ENCODE results near the gene TMEM94.
"Not testable (repeated sequence)": the region's sequence is repeated elsewhere in the genome, so short reads cannot be mapped to it uniquely, and the experiment has no call there.

The TMEM94 gene

GRCh38 chr17:75456417-75457046 is at the start of gene TMEM94:
TSS of gene TMEM94 (plus strand) at chr17:75456635. CDS start at chr17:75471906, 15,271 bp downstream.
- peak; percentile 98 for DNase-seq (ENCODE audit: low spot score)

- DNase-seq (ENCODE audit: low spot score): no peak
These were observed 48.6 kb upstream of the TMEM94 start for GRCh38 chr17:75407655-75408352.

DNA sequence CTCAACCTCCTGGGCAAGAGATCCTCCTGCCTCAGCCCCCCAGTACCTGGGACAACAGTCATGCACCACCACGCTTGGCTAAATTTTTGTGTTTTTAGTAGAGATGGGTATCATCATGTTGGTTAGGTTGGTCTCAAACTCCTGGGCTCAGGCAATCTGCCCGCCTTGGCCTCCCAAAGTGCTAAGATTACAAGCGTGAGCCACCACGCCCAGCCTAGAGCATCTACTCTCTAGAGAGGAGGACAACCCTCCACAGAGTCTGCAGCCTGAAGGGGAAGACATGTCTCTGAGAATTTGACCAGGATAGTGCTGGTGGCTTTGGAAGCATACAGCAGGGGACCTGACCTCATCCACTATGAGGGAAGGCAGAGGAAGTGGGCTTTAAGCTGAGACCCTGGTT is 46.3 kb upstream of the TMEM94 start:
- DNase-seq (ENCODE audit: low spot score): no peak

DNA sequence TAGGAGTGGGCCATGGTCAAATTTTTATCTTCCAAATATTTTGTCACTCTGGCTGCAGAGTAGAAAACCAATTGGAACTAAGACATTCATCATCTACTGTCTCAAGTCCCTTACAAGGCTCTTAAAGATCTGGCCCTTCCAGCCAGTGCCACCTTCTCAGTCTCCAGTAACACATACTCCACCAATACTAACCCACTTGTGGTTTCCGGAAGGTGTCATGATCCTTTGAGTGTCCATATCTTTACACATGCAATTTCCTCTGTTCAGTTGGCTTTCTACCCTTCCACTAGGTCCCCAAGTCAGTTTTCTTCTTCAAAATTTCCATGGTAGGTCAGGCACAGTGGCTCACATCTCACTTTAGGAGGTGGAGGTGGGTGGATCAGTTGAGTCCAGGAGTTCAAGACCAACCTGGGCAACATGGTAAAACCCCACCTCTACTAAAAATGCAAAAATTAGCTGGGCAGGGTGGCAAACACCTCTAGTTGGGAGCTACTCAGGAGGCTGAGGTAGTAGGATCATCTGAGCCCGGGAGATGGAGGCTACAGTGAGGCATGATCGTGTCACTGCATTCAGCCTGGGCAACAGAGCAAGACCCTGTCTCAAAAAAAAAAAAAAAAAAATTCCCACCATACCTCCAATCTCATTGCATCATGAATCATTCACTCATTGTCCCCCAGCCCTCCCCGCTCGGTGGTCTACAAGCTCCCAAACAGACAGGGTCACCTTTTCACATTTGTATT is 44.9 kb upstream of the TMEM94 start:
- DNase-seq (ENCODE audit: low spot score): no peak

DNA sequence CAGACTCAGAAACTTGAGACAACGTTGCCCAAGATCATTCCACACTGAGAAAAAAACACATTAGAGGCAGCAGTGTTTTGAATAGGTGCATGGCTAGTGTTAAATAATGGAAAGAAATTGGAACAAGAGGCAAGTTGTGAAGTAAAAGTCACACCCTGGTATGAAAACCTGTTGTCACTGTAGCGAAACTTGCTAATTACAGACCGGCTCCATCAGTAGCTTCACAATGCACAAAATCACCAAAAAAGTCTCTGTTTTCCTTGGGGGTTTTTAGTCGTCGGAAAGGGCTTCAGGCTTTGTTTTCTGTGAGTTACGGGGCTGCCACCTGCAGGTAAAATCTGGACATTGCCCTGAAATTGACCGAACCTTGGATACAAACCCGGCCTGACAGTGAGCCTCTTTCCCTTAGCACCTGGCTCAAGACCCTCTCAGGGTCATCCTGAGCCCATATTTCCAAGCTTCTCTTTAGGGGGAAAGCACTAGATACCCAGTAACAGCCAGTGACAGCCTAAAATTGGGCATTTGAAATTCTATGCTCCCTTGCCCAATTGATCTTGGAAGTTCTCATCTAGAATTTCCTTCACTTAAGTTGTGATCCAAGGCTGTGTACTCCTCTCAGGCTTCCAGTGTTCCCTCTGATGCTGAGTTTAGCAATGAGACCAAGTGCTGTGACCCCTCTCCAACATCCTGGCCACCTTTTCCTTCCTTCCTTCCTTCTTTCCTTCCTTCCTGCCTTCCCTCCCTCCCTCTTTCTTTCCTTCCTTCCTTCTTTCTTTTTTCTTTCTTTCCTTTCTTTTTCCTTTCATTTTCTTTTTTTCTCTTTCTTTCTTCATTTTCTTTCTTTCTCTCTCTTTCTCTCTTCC is 43.7 kb upstream of the TMEM94 start:
- DNase-seq (ENCODE audit: low spot score): peak; percentile 85

- DNase-seq (ENCODE audit: low spot score): no peak
These were observed 41.9 kb upstream of the TMEM94 start for GRCh38 chr17:75414488-75414887.

- no peak for DNase-seq (ENCODE audit: low spot score)
These were observed 40.4 kb upstream of the TMEM94 start for GRCh38 chr17:75416006-75416405.

GRCh38 chr17:75417054-75417580 is 39.3 kb upstream of the TMEM94 start:
- DNase-seq (ENCODE audit: low spot score): no peak

GRCh38 chr17:75418531-75418930 is 37.9 kb upstream of the TMEM94 start:
- no peak for DNase-seq (ENCODE audit: low spot score)

DNA sequence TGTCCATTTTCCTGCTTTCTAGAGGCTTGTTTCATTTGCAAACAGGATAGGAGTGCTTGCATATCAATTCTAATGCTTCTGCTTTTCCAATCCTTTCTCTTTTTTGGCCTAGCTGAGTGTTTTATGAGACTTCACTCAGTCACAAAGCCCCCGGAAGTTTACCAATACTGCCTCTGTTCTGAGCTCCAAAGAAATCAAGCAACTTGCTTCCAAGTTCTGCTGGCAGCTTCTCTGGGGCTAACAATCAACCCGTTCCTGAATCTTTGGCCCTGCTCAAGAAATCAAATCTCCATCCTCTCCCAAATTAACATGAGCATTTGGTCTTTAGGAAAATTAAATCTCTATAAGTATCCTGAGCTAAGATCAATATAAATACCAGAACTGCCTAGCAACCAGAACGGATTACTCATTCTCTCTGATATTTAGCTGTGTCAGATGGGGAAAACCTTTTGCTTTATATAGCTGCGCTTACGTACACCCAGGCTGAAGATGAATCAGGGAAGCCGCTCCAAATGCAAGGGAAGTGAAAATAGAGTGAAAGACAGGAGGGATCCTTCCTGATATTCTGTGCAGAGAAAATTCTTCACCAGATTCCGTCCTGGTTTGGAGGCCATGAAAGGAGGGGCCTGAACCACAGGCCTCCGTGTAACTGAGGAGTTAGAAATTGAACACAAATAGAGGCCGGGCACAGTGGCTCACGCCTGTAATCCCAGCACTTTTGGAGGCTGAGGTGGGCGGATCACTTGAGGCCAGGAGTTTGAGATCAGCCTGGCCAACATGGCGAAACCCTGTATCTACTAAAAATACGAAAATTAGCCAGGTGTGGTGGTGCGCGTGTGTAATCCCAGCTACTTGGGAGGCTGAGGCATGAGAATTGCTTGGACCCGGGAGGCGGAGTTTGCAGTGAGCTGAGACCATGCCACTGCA is 27.6 kb upstream of the TMEM94 start:
- DNase-seq (ENCODE audit: low spot score): no peak

DNA sequence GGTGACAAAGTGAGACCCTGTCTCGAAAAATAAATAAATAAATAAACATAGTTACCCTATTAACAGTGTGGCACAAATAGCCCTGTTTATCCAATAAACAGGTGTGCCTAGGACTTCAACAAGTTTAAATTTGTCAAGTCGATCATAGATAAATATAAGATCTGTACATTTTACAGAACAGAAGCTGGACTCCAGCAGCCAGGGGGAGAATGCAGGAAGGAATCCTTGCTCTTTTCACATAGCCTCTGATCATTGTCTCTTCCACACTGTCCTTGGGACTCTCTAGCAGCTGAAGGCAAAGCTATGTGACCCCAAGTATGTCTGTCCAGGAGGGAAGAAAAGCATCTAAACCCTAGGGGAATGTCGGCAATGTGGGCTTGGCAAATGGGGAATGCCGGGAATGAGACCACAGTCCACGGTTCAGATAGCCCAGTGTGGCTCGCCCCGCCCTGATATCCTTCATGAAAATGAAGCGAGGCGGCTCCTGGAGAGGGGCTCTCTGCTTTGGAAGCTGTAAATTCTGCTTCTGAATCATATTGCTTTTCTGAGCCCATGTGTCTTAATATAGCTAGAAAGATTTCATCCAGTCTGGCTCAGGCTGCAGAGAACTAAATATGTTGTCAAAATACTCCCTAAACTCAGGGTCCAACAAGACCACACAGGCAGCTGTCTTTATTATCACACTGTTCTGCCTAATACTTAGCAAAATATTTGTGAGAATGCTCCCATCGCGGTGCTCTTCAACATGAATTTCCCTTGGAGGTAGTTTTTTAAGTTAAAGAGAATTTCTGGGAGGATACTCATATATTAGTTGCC is 26.1 kb upstream of the TMEM94 start:
- no peak for DNase-seq (ENCODE audit: low spot score)

GRCh38 chr17:75433218-75433783 is 23.1 kb upstream of the TMEM94 start:
- no peak for DNase-seq (ENCODE audit: low spot score)

DNA sequence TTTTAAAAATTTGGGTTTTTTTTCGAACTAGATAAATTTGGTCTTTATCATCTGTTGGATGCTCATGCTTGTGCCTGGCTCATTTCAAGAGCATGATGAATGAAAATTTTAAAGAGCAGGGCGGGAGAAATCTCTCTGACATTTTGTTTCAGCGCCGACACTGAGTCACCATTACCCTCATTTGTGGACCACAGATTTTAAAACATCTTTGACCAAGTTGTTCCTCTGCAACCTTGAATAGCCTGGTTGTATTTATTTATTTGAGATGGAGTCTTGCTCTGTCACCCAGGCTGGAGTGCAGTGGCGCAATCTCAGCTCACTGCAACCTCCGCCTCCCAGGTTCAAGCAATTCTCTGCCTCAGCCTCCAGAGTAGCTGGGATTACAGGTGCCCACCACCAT is 22.0 kb upstream of the TMEM94 start:
- not testable (repeated sequence) for DNase-seq (ENCODE audit: low spot score)

DNA sequence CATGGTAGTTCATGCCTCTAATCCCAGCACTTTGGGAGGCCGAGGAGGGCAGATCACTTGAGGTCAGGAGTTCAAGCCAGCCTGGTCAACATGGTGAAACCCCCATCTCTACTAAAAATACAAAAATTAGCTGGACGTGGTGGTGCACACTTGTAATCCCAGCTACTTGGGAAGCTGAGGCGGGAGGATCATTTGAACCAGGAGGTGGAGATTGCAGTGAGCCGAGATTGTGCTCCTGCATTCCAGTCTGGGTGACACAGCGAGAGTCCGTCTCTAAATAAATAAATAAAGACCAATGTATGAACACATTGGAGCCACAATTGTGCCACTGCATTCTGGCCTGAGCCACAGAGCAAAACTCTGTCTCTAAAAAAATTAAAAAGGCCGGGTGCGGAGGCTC is 19.0 kb upstream of the TMEM94 start:
- DNase-seq (ENCODE audit: low spot score): not testable (repeated sequence)

- no peak for DNase-seq (ENCODE audit: low spot score)
These were observed 17.1 kb upstream of the TMEM94 start for GRCh38 chr17:75439287-75439686.

DNA sequence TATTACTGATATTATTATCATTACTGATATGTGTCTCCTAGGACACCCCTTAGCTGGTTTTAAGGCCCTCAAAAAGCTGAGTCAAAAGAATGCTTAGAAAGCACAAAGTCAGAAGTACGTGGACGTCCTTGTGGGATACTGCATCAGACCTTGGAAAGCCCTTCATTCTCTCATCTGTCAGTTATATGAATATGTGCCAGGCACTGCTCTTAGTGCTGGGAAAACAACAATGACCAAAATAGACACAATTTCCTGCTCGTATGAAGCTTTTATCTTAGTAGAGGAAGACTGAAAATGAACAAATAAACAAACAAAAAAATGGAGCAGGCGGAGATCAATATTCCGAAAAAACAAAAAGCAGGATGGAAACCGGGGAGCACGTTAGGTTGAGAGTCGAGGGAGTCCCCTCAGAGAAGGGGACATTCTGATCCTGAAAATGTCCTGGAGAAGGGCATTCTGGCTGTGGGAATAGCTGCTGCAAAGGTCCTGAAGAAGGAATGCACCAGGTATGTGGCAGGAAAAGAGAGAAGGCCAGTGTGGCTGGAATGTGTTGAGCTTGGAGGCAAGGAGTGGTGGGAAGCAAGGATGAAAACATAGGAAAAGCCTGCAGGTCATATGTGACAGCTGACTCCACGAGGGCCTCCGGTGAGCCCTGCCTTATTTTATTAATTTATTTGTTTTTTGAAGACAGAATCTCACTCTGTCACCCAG is 15.5 kb upstream of the TMEM94 start:
- DNase-seq (ENCODE audit: low spot score): no peak

GRCh38 chr17:75442168-75443103 is 14.0 kb upstream of the TMEM94 start:
- no peak for DNase-seq (ENCODE audit: low spot score)

DNA sequence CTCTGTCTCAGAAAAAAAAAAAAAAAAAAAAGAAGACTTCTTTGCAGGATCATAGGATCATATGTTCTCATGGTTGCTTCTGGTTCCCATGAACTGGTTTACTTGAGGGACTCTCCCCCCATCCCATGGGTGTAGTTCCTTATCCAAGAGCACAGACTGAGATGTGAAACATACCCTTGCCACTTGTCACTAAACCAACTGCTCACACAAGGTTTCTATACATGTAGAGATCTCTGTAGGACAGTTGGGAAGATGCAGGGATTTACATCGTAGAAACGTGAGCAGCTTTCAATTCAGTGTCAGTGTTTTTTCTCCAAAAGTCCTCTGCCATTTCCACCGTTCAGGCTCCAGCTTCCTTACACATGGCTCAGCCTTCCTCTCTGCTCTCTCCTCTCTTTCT is 11.1 kb upstream of the TMEM94 start:
- no peak for DNase-seq (ENCODE audit: low spot score)

All from D341Med (cell line).